ENCODE data around the gene SNX5.
"Not testable (repeated sequence)": the region's sequence is repeated elsewhere in the genome, so short reads cannot be mapped to it uniquely, and the experiment has no call there.

Gene SNX5

GRCh38 chr20:17992847-17993513 lies 24.4 kb upstream of the SNX5 start:
- DNase-seq: no peak

GRCh38 chr20:17992224-17992637 lies 23.6 kb upstream of the SNX5 start:
- no peak for DNase-seq

- no peak for DNase-seq
These were observed 21.8 kb upstream of the SNX5 start for GRCh38 chr20:17990278-17990972.

- no peak for DNase-seq
These were observed 19.4 kb upstream of the SNX5 start for GRCh38 chr20:17987988-17988387.

- DNase-seq: no peak
These were observed 16.9 kb upstream of the SNX5 start for GRCh38 chr20:17985388-17986018.

- no peak for DNase-seq
These were observed 7.7 kb upstream of the SNX5 start for GRCh38 chr20:17976305-17976704.

GRCh38 chr20:17972121-17972520 lies 3.5 kb upstream of the SNX5 start:
- peak; percentile 27 for DNase-seq

- DNase-seq: peak; percentile 63
These were observed 2.9 kb upstream of the SNX5 start for GRCh38 chr20:17971300-17972013.

- peak; percentile 62 for DNase-seq
These were observed 1.4 kb upstream of the SNX5 start for GRCh38 chr20:17969884-17970409.

GRCh38 chr20:17969278-17969883 lies 787 bp upstream of the SNX5 start:
- DNase-seq: no peak

GRCh38 chr20:17967521-17968365 lies 851 bp downstream of the SNX5 start:
- DNase-seq: peak; percentile 53

GRCh38 chr20:17966432-17967310 lies 1.9 kb downstream of the SNX5 start:
- peak; percentile 55 for DNase-seq

GRCh38 chr20:17965042-17965697 lies 3.4 kb downstream of the SNX5 start:
- no peak for DNase-seq

- DNase-seq: no peak
These were observed 4.0 kb downstream of the SNX5 start for GRCh38 chr20:17964632-17965031.

- no peak for DNase-seq
These were observed 4.5 kb downstream of the SNX5 start for GRCh38 chr20:17964073-17964472.

- no peak for DNase-seq
These were observed 5.3 kb downstream of the SNX5 start for GRCh38 chr20:17963114-17963897.

- DNase-seq: peak; percentile 9
These were observed 7.0 kb downstream of the SNX5 start for GRCh38 chr20:17961587-17961940.

- DNase-seq: peak; percentile 18
These were observed 7.5 kb downstream of the SNX5 start for GRCh38 chr20:17960927-17961586.

GRCh38 chr20:17960400-17960885 lies 8.2 kb downstream of the SNX5 start:
- DNase-seq: not testable (repeated sequence)

Data from eye (tissue), 1 donor.